Chondrocyte (in vitro differentiated cells): ENCODE data around the gene CHURC1. TPM values are rescaled to one million over a fixed set of nuclear protein-coding genes. Genes with fewer than 3 reads are reported as not detected.

Experiments used
- DNase-seq: peaks from one replicate; pipeline ENCODE4 v3.0.0; 2021; ENCODE audit warnings: mixed read lengths, low spot score
- H3K27ac Mint-ChIP-seq: one replicate; pipeline ENCODE4 v1.8.0; 2021; ENCODE audit warnings: mild to moderate bottlenecking, moderate library complexity, mixed read lengths; ENCODE audit not compliant: unreplicated experiment
- H3K27me3 Mint-ChIP-seq: 2 replicates; pipeline ENCODE4 v1.8.0; 2021; ENCODE audit warnings: low read depth, mixed read lengths
- H3K36me3 Mint-ChIP-seq: 2 replicates; pipeline ENCODE4 v1.8.0; 2021; ENCODE audit warnings: low read depth, mixed read lengths
- H3K4me1 Mint-ChIP-seq: 2 replicates; pipeline ENCODE4 v1.8.0; 2021; ENCODE audit warnings: low read depth, mild to moderate bottlenecking, mixed read lengths
- H3K4me3 Mint-ChIP-seq: one replicate; pipeline ENCODE4 v1.8.0; 2021; ENCODE audit warnings: mild to moderate bottlenecking, moderate library complexity, mixed read lengths; ENCODE audit not compliant: unreplicated experiment
- H3K9me3 Mint-ChIP-seq: 2 replicates; pipeline ENCODE4 v1.8.0; 2021; ENCODE audit warnings: low read depth, mixed read lengths
- CTCF ChIP-seq: fragments of 200-600 bp; sonication (generic); IDR thresholded peaks from 2 replicates; pipeline ENCODE4 v1.5.0; 2021; ENCODE audit warnings: antibody characterized with exemption, mild to moderate bottlenecking, moderate library complexity
- total RNA-seq: library from RNA; stranded (reverse); gene quantifications from 3 replicates; pipeline ENCODE4 v1.2.1, GENCODE V29; 2021

The CHURC1 gene
- total RNA-seq, 1 donor from 2014 or later = 46.9 TPM

GRCh38 chr14:64979336-64980074 is 65.2 kb downstream of the CHURC1 start:
- DNase-seq = no peak
- Mint-ChIP-seq H3K9me3 (no peaks in the 10 kb centered on the region), H3K36me3 (no peaks in the 10 kb centered on the region), H3K27ac (peak overlapping the region; percentile 68), H3K27me3 (peaks cover 4% of the 10 kb centered on the region), H3K4me3 (no peak overlapping the region), H3K4me1 (peaks cover 17% of the 10 kb centered on the region)
- no peak for TF ChIP-seq CTCF

GRCh38 chr14:64983439-64984310 is 69.4 kb downstream of the CHURC1 start:
- DNase-seq = no peak
- TF ChIP-seq CTCF = peak; percentile 87

More at GRCh38 chr14:64983439-64984310, 69.4 kb downstream of the CHURC1 start:
- Mint-ChIP-seq H3K36me3 (no peaks in the 10 kb centered on the region), H3K4me3 (peak overlapping the region; percentile 65), H3K27me3 (peaks cover 2% of the 10 kb centered on the region), H3K9me3 (no peaks in the 10 kb centered on the region), H3K4me1 (peaks cover 35% of the 10 kb centered on the region), H3K27ac (peak overlapping the region; percentile 23)

Other genes with a start within 250 kb of the CHURC1 start
- gene PLEKHG3, start 210.0 kb upstream of the CHURC1 start, total RNA-seq = 46.3 to 133 TPM (median 131 TPM) in 3 replicates
- 1.5 to 7.2 TPM (median 6.6 TPM) in 3 replicates for gene SPTB, start 34.5 kb upstream of the CHURC1 start, total RNA-seq
- not detected in 3 replicates for gene GPX2, start 28.3 kb downstream of the CHURC1 start, total RNA-seq
- 60.9 to 98.4 TPM (median 92.3 TPM) in 3 replicates for gene RAB15, start 57.9 kb downstream of the CHURC1 start, total RNA-seq
- gene FNTB, start 72.4 kb downstream of the CHURC1 start, total RNA-seq = 20.8 to 28.2 TPM (median 21.6 TPM) in 3 replicates
- 78.2 to 94.1 TPM (median 83.8 TPM) in 3 replicates for gene MAX, start 188.1 kb downstream of the CHURC1 start, total RNA-seq